Neural cell (in vitro differentiated cells): ENCODE measurements around the gene PPP1R12C.

Experiments
- CTCF ChIP-seq: fragments of 450-650 bp; IDR thresholded peaks from 2 replicates; pipeline ENCODE4 v1.5.1; 2014; ENCODE audit warnings: antibody characterized with exemption, mild to moderate bottlenecking, moderate library complexity; ENCODE audit not compliant: poor library complexity, severe bottlenecking
- EP300 ChIP-seq: fragments of 450-650 bp; conservative IDR thresholded peaks from 2 replicates; pipeline ENCODE4 v1.6.1; 2014; ENCODE audit warnings: antibody characterized with exemption, mild to moderate bottlenecking, moderate library complexity; ENCODE audit not compliant: poor library complexity, severe bottlenecking
- EZH2 ChIP-seq: fragments of 200-600, 300-800 bp; shearing (Covaris generic), sonication (generic); IDR thresholded peaks from 2 replicates; pipeline ENCODE4 v1.6.1; 2014; ENCODE audit warnings: antibody characterized with exemption, low read length, borderline replicate concordance, mild to moderate bottlenecking; ENCODE audit not compliant: insufficient read depth, poor library complexity, severe bottlenecking
- POLR2AphosphoS5 ChIP-seq: IDR thresholded peaks from 2 replicates; pipeline ENCODE4 v1.6.1; 2012
- RAD21 ChIP-seq: fragments of 450-650 bp; conservative IDR thresholded peaks from 2 replicates; pipeline ENCODE4 v1.6.1; 2014; ENCODE audit warnings: antibody characterized with exemption, mild to moderate bottlenecking, moderate library complexity
- REST ChIP-seq: IDR thresholded peaks from 2 replicates; pipeline ENCODE4 v1.6.1; 2012; ENCODE audit warnings: borderline replicate concordance
- SMC3 ChIP-seq: fragments of 450-650 bp; conservative IDR thresholded peaks from 2 replicates; pipeline ENCODE4 v1.6.1; 2014; ENCODE audit warnings: antibody characterized with exemption, mild to moderate bottlenecking, moderate library complexity; ENCODE audit not compliant: poor library complexity

- TF ChIP-seq CTCF: no peak
- TF ChIP-seq RAD21: no peak
- no peak for TF ChIP-seq EZH2
- no peak for TF ChIP-seq POLR2AphosphoS5
- TF ChIP-seq REST: no peak
- no peak for TF ChIP-seq EP300
- TF ChIP-seq SMC3: no peak
Measured at GRCh38 chr19:55067869-55068268, 49.6 kb downstream of the PPP1R12C start.
